K562 (cell line): Measurements from ENCODE around the gene CACNA1I. TPM values are rescaled to one million over a fixed set of nuclear protein-coding genes. Genes with fewer than 3 reads are reported as not detected.

ENCODE experiments used
- ATAC-seq: fragments of 200-7000 bp; cut with Tn5 transposase; 3 replicates; pipeline ENCODE4 v1.9.1; 2020; ENCODE audit warnings: moderate library complexity
- BruUV-seq: library from RNA; stranded (reverse); fragments of 400-500 nt; replicated peaks from 2 replicates; lab custom pipeline; 2021; lab: Mats Ljungman, UMichigan
- CTCF ChIA-PET: fragments of 300-600 bp; formaldehyde crosslinking; extraction: SDS; loops from one replicate; lab custom pipeline; 2021; ENCODE audit warnings: low intra/inter-chr PET ratio; lab: Yijun Ruan, JAX
- POLR2A ChIA-PET: fragments of 300-600, 350-650 bp; sonication (Branson Sonifier 250); formaldehyde crosslinking; extraction: SDS; loops from one replicate; lab custom pipeline; 2021; ENCODE audit warnings: antibody characterized with exemption, inconsistent platforms; lab: Yijun Ruan, JAX
- DNase-seq, 4 experiments: peaks; one replicate each; pipeline versions ENCODE4 v3.0.0 to v3.0.0-alpha.2; 2011 to 2018; ENCODE audit warnings: low spot score in 3 of 4, mixed read lengths in 3 of 4; ENCODE audit errors: extremely low read depth in 1 of 4
- FAIRE-seq: peaks from 2 replicates; lab custom pipeline; 2011; peaks lifted over from hg19 to GRCh38; lab: Jason Lieb, UNC
- H2AFZ ChIP-seq: 2 replicates; pipeline ENCODE4 v1.6.0; 2011; ENCODE audit warnings: low read depth, low read length, control low read depth, inconsistent platforms
- H3K27ac ChIP-seq: fragments of 200-600 bp; 3 replicates; pipeline ENCODE4 v1.8.0; 2011; ENCODE audit warnings: low read depth, mild to moderate bottlenecking, control low read depth, inconsistent platforms, low read length, moderate library complexity, mixed read lengths; ENCODE audit errors: extremely low read depth
- H3K27me3 ChIP-seq, 2 experiments: fragments of 300-600 bp in 1 of 2; 2 replicates in 1 of 2; 3 replicates in 1 of 2; pipeline versions ENCODE4 v1.6.0 to v1.8.0; 2011; ENCODE audit warnings: inconsistent platforms in 2 of 2, low read length in 2 of 2, mild to moderate bottlenecking in 1 of 2, mixed read lengths in 1 of 2, moderate library complexity in 1 of 2; ENCODE audit not compliant: control insufficient read depth in 2 of 2, insufficient read depth in 2 of 2
- H3K36me3 ChIP-seq: fragments of 300-600 bp; 3 replicates; pipeline ENCODE4 v1.8.0; 2011; ENCODE audit warnings: mild to moderate bottlenecking, low read length, inconsistent platforms; ENCODE audit not compliant: control insufficient read depth, insufficient read depth
- H3K4me1 ChIP-seq, 2 experiments: fragments of 200-600 bp in 1 of 2; replicated peaks in 1 of 2; 2 replicates in 1 of 2; 3 replicates in 1 of 2; pipeline versions ENCODE4 v1.5.1 to v1.8.0; 2011; ENCODE audit warnings: inconsistent platforms in 2 of 2, low read length in 2 of 2, mild to moderate bottlenecking in 1 of 2, mixed read lengths in 1 of 2, moderate library complexity in 1 of 2; ENCODE audit not compliant: control insufficient read depth in 2 of 2, insufficient read depth in 2 of 2
- H3K4me2 ChIP-seq: 2 replicates; pipeline ENCODE4 v1.6.1; 2011; ENCODE audit warnings: low read length, control low read depth, inconsistent platforms, mixed read lengths; ENCODE audit not compliant: insufficient read depth
- H3K4me3 ChIP-seq: fragments of 200-600 bp; sonication (generic), shearing (Covaris generic); 2 replicates; pipeline ENCODE4 v1.5.1; 2016; ENCODE audit warnings: control low read depth, inconsistent platforms
- H3K79me2 ChIP-seq: fragments of 200-600 bp; 3 replicates; pipeline ENCODE4 v1.8.0; 2011; ENCODE audit warnings: low read length, inconsistent platforms; ENCODE audit not compliant: control insufficient read depth, insufficient read depth
- H3K9ac ChIP-seq, 2 experiments: 2 replicates each; pipeline versions ENCODE4 v1.6.0 to v1.6.1; 2011; ENCODE audit warnings: low read depth in 2 of 2, low read length in 2 of 2, control low read depth in 1 of 2, inconsistent platforms in 1 of 2, mild to moderate bottlenecking in 1 of 2, mixed read lengths in 1 of 2; ENCODE audit not compliant: insufficient read depth in 1 of 2
- H3K9me1 ChIP-seq: one replicate; pipeline ENCODE4 v1.6.0; 2011; ENCODE audit warnings: inconsistent platforms, mild to moderate bottlenecking, low read length, moderate library complexity; ENCODE audit not compliant: control insufficient read depth, insufficient read depth
- H3K9me3 ChIP-seq: replicated peaks from 2 replicates; pipeline ENCODE4 v1.5.1; 2011; ENCODE audit warnings: low read depth, low read length, inconsistent platforms; ENCODE audit not compliant: control insufficient read depth, insufficient read depth
- H4K20me1 ChIP-seq: replicated peaks from 2 replicates; pipeline ENCODE4 v1.6.1; 2011; ENCODE audit warnings: low read length, inconsistent platforms, mixed read lengths; ENCODE audit not compliant: control insufficient read depth, insufficient read depth
- DIDO1 ChIP-seq: fragments of 450-650 bp; IDR thresholded peaks from 2 replicates; pipeline ENCODE4 v1.6.1; 2016; ENCODE audit warnings: low read depth, missing biosample characterization, missing genetic modification characterization
- E2F1 ChIP-seq: sonication (generic); formaldehyde crosslinking; IDR thresholded peaks from 2 replicates; pipeline ENCODE4 v1.8.1; 2023; ENCODE audit warnings: mild to moderate bottlenecking, missing genetic modification reagents, moderate library complexity
- ETS2 ChIP-seq: IDR thresholded peaks from 2 replicates; pipeline ENCODE4 v1.6.1; 2016; ENCODE audit warnings: borderline replicate concordance, missing genetic modification characterization, mild to moderate bottlenecking, moderate library complexity, missing compliant biosample characterization; ENCODE audit not compliant: poor library complexity, severe bottlenecking
- GTF3C2 ChIP-seq: IDR thresholded peaks from 3 replicates; pipeline ENCODE4 v1.6.1; 2011; ENCODE audit warnings: borderline replicate concordance, mild to moderate bottlenecking, moderate library complexity; ENCODE audit not compliant: insufficient read length; ENCODE audit errors: extremely low read depth
- KAT2B ChIP-seq: IDR thresholded peaks from one replicate; pipeline ENCODE4 v1.6.1; 2012; ENCODE audit warnings: low read depth, mild to moderate bottlenecking, control low read depth, inconsistent platforms, low read length, moderate library complexity
- MED1 ChIP-seq: sonication (generic); formaldehyde crosslinking; IDR thresholded peaks from 2 replicates; pipeline ENCODE4 v1.8.1; 2023; ENCODE audit warnings: missing genetic modification reagents, borderline replicate concordance
- MTA2 ChIP-seq: fragments of 450-650 bp; IDR thresholded peaks from 2 replicates; pipeline ENCODE4 v1.6.1; 2016; ENCODE audit warnings: low read depth
- NFE2 ChIP-seq: IDR thresholded peaks from 2 replicates; pipeline ENCODE4 v1.6.1; 2014; ENCODE audit warnings: antibody characterized with exemption, low read depth
- SMAD1 ChIP-seq: fragments of 150-350 bp; IDR thresholded peaks from 2 replicates; pipeline ENCODE4 v1.6.1; 2014; ENCODE audit warnings: low read length, low read depth; ENCODE audit not compliant: partially characterized antibody
- TFAM ChIP-seq: fragments of 250-450 bp; sonication (Bioruptor Pico); conservative IDR thresholded peaks from 2 replicates; pipeline ENCODE4 v1.5.0; 2021; ENCODE audit warnings: mild to moderate bottlenecking, moderate library complexity
- WHSC1 ChIP-seq: IDR thresholded peaks from one replicate; pipeline ENCODE4 v1.6.1; 2012; ENCODE audit warnings: low read length, control low read depth, inconsistent platforms
- ZFP30 ChIP-seq: fragments of 250-450 bp; sonication (Bioruptor Pico); IDR thresholded peaks from 2 replicates; pipeline ENCODE4 v1.8.0; 2022; ENCODE audit warnings: moderate library complexity, mild to moderate bottlenecking, inconsistent platforms, borderline replicate concordance
- ZKSCAN1 ChIP-seq: fragments of 150-350 bp; IDR thresholded peaks from 2 replicates; pipeline ENCODE4 v1.6.1; 2016; ENCODE audit warnings: low read depth, low read length
- ZNF134 ChIP-seq: fragments of 250-450 bp; sonication (Bioruptor Pico); conservative IDR thresholded peaks from 2 replicates; pipeline ENCODE4 v1.4.0; 2020
- WGBS: fragments of 100-300 bp; shearing (Covaris generic); methylation state at CpG from one replicate; pipeline ENCODE4 v1.1.6; 2016; ENCODE audit warnings: low coverage, mixed read lengths; ENCODE audit not compliant: insufficient coverage; ENCODE audit errors: missing lambda C conversion rate; 5-methylcytosine and 5-hydroxymethylcytosine counted together
- in situ Hi-C: fragments of 300-500 bp; cut with MboI; formaldehyde crosslinking; loops from 4 replicates; pipeline ENCODE4 v1.15.0; 2018; ENCODE audit warnings: inconsistent platforms, mixed read lengths
- intact Hi-C: fragments of 100-400 bp; cut with micrococcal nuclease; formaldehyde crosslinking; loops from 2 replicates; pipeline ENCODE4 v1.14.2; 2022
- polyA plus RNA-seq, 8 experiments: library from polyadenylated mRNA; depleted of rRNA in 4 of 8; stranded (reverse) in 5 of 8; unstranded in 3 of 8; fragments of >200 nt; fragmentation: Nextera tagmentation in 2 of 8; fragmentation: Illumina TruSeq in 1 of 8; extraction: Ambion mirVana in 2 of 8; extraction: Trizol in 1 of 8; gene quantifications; 2 replicates each; pipeline versions ENCODE4 v1.2.1 to v1.2.3, GENCODE V29; 2011 to 2014; ENCODE audit warnings: inconsistent platforms in 1 of 8, missing spikeins in 1 of 8
- total RNA-seq, 7 experiments: library from RNA; depleted of rRNA in 6 of 7; stranded (reverse); fragments of >200 nt in 6 of 7; fragmentation: Illumina TruSeq in 2 of 7; extraction: Trizol in 2 of 7; gene quantifications; 2 replicates each; pipeline versions ENCODE4 v1.2.1 to v1.2.3, GENCODE V29; 2011 to 2021; ENCODE audit warnings: low replicate concordance in 1 of 7
- TF ChIP-seq, protein P1 (sequence below): fragments of 200-800 bp; sonication (Bioruptor generic); IDR thresholded peaks from 2 replicates; pipeline ENCODE4 v1.6.1; 2017; ENCODE audit warnings: missing genetic modification characterization, missing compliant biosample characterization
- TF ChIP-seq, protein P2 (sequence below), 2 experiments: IDR thresholded peaks; 2 replicates each; pipeline ENCODE4 v1.6.1; 2011; ENCODE audit warnings: borderline replicate concordance in 1 of 2, control low read depth in 1 of 2, low read depth in 1 of 2, low read length in 1 of 2, mild to moderate bottlenecking in 1 of 2, mixed read lengths in 1 of 2, moderate library complexity in 1 of 2; ENCODE audit not compliant: insufficient read depth in 1 of 2, insufficient read length in 1 of 2, poor library complexity in 1 of 2, severe bottlenecking in 1 of 2; ENCODE audit errors: extremely low read depth in 1 of 2

Gene CACNA1I
- total and polyA plus RNA-seq, 9 of the 15 experiments (the other 6 are each of a cell fraction or from before 2014, with no cell fraction given) = 0.01 to 0.79 (median 0.32) TPM; not detected in 1

DNA sequence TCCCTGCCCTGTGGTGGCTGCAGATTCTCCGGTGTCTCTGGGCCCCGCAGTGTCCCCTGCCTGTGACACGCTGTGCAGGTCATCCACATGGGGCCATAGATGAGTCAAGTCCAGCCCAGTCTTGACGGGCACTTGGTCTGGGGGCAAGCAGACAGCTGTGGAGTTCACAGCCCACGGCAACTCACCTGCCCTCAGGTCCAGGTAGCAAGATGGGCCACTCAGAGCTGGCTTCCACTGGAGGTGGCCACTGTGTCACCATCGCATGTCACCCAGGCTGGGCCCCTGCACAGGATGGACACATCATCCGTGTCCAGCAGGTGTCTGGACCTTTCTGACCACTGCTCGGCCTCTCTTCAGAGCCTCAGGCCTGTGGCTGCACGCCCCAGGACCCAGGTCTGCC lies 109.9 kb downstream of the CACNA1I start:
- intact Hi-C loops (no loop called here), in situ Hi-C loops (no loop called here)
- Histone ChIP-seq H3K27me3 (no peaks in the 10 kb centered on the region), H3K79me2 (no peaks in the 10 kb centered on the region), H4K20me1 (no peaks in the 10 kb centered on the region), H3K4me2 (no peak overlapping the region), H3K9me3 (no peaks in the 10 kb centered on the region), H3K9ac (no peak overlapping the region; a peak in 1 of 4 replicates), H3K36me3 (no peaks in the 10 kb centered on the region), H3K27ac (no peak overlapping the region), H2AFZ (no peak overlapping the region), H3K4me1 (peaks cover 0 to 27% of the 10 kb centered on the region in 2 experiments; a peak in 2 of 5 replicates), H3K4me3 (no peak overlapping the region), H3K9me1 (no peaks in the 10 kb centered on the region)
- ATAC-seq = no peak
- FAIRE-seq = no peak
- no TSS peak for BruUV-seq
- 65% methylated on average over 5 of the region's 9 CpGs for WGBS
- POLR2A ChIA-PET = no interaction called here
- CTCF ChIA-PET = no interaction called here
- no peak for DNase-seq
- TF ChIP-seq SMAD1 = no peak
- no peak for TF ChIP-seq KAT2B
- TF ChIP-seq ZFP30 (CRISPR knock-in tag) = no peak
- no peak for TF ChIP-seq DIDO1
- TF ChIP-seq TFAM = no peak
- TF ChIP-seq, protein P1, sequence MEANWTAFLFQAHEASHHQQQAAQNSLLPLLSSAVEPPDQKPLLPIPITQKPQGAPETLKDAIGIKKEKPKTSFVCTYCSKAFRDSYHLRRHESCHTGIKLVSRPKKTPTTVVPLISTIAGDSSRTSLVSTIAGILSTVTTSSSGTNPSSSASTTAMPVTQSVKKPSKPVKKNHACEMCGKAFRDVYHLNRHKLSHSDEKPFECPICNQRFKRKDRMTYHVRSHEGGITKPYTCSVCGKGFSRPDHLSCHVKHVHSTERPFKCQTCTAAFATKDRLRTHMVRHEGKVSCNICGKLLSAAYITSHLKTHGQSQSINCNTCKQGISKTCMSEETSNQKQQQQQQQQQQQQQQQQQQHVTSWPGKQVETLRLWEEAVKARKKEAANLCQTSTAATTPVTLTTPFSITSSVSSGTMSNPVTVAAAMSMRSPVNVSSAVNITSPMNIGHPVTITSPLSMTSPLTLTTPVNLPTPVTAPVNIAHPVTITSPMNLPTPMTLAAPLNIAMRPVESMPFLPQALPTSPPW (CRISPR knock-in tag) = no peak
- no peak for TF ChIP-seq MTA2
- TF ChIP-seq NFE2 = no peak
- TF ChIP-seq ETS2 (tag) = no peak
- no peak for TF ChIP-seq ZNF134 (CRISPR knock-in tag)
- TF ChIP-seq GTF3C2 = no peak
- TF ChIP-seq, protein P2, sequence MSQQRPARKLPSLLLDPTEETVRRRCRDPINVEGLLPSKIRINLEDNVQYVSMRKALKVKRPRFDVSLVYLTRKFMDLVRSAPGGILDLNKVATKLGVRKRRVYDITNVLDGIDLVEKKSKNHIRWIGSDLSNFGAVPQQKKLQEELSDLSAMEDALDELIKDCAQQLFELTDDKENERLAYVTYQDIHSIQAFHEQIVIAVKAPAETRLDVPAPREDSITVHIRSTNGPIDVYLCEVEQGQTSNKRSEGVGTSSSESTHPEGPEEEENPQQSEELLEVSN (IDR thresholded peaks at IDR 0.05; ENCODE audit: borderline replicate concordance in 1 of 2, extremely low read depth in 1 of 2, insufficient read depth in 1 of 2, insufficient read length in 1 of 2, low read depth in 1 of 2, low read length in 1 of 2, poor library complexity in 1 of 2, severe bottlenecking in 1 of 2) = no peak
- no peak for TF ChIP-seq E2F1 (CRISPR knock-in tag)
- no peak for TF ChIP-seq MED1 (CRISPR knock-in tag)
- TF ChIP-seq ZKSCAN1 = no peak
- no peak for TF ChIP-seq WHSC1
